DMS53 (cell line): ENCODE results near the gene VEZT.
"Not testable (repeated sequence)": the region's sequence is repeated elsewhere in the genome, so short reads cannot be mapped to it uniquely, and the experiment has no call there.

Experiments used
- DNase-seq: peaks from one replicate; lab custom pipeline; 2025; lab: John Stamatoyannopoulos, UW

VEZT gene, protein sequence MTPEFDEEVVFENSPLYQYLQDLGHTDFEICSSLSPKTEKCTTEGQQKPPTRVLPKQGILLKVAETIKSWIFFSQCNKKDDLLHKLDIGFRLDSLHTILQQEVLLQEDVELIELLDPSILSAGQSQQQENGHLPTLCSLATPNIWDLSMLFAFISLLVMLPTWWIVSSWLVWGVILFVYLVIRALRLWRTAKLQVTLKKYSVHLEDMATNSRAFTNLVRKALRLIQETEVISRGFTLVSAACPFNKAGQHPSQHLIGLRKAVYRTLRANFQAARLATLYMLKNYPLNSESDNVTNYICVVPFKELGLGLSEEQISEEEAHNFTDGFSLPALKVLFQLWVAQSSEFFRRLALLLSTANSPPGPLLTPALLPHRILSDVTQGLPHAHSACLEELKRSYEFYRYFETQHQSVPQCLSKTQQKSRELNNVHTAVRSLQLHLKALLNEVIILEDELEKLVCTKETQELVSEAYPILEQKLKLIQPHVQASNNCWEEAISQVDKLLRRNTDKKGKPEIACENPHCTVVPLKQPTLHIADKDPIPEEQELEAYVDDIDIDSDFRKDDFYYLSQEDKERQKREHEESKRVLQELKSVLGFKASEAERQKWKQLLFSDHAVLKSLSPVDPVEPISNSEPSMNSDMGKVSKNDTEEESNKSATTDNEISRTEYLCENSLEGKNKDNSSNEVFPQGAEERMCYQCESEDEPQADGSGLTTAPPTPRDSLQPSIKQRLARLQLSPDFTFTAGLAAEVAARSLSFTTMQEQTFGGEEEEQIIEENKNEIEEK

GRCh38 chr12:95217377-95218149 is at the start of gene VEZT, which contains the start of gene FGD6:
Gene VEZT, plus strand, starts transcription at chr12:95217807. Its CDS starts 44 bp downstream, at chr12:95217851.
Gene FGD6, minus strand, starts transcription at chr12:95217467. Its CDS starts 227 bp downstream, at chr12:95217240.
- peak; percentile 100 for DNase-seq

DNA sequence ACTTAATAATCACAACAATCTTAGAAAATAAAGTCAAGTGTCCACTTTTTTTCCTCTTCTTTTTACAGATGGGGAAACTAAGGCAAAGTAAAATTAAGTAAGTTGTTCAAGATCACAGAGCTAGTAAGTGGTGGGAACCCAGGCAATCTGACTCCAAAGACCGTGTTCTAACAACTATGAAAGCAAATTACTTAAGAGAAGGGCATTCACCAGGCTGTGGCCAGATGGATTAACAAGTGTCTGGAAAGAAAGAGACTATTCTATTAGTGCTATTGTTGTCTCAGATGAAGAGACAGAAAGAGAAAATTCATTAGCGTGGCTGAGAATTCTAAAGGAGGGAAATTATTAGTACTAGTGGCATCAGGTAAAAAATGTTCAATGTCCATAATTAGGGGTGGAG is 48.9 kb upstream of the VEZT start:
- no peak for DNase-seq

- DNase-seq: peak; percentile 95
Measured at GRCh38 chr12:95169368-95169767, 48.2 kb upstream of the VEZT start.

- DNase-seq: no peak
Measured at GRCh38 chr12:95173392-95174251, 44.0 kb upstream of the VEZT start.

DNA sequence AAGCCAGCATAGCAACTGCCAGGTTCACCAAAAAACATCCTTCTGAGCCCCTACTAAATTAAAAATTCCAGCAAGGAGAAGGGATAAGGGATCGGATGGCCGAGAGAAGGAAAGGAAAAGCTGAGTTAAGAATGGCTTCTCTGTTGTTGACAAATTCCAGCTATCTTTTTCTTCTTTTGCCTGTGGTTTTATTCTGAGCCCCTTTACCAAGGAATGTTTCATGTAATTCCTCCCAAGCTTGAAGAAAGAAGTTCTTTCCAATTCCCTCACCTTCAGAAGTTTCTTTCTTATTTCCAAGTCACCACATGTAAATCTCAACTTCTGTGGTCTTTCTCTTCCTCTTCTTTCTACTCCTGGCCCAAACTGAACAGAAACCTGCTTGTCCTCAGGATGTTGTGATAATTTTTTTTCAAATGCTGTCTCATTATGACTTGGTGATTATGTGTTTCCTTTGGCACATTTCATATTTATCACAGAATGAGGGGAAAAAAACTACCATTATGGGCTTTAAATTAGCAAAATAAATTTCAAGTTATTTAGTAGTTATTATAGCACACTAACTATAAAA is 40.3 kb upstream of the VEZT start:
- no peak for DNase-seq

- DNase-seq: peak; percentile 21
Measured at GRCh38 chr12:95178136-95178535, 39.5 kb upstream of the VEZT start.

GRCh38 chr12:95179011-95179410 is 38.6 kb upstream of the VEZT start:
- no peak for DNase-seq

- DNase-seq: no peak
Measured at GRCh38 chr12:95181103-95181502, 36.5 kb upstream of the VEZT start.

DNA sequence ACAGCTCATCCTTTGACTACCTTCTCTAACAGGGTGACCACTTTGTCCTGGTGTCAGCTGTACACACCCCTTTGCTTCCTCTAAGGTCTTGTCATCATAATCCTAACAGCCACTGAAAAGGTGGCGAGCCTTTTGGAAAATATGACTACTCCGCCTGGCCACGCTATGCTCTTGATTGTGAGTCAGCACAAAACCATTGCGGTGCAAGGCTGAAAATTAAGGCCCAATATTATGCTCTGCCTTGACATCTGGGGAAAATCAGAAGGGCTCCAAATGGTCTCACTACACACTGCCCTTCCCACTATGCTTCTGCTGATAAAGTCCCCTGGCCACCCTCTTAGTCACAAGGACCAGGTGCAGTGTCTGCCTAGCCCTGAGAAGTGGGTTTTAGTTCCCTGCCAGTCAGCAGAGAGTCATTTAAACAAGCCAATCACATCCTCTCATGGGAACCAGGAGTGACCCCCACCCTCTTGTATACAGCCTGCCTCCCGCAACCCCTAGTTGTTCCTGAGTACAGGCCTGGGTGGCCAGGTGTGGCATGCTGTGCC is 34.7 kb upstream of the VEZT start:
- no peak for DNase-seq

GRCh38 chr12:95184121-95184520 is 33.5 kb upstream of the VEZT start:
- DNase-seq: peak; percentile 17

DNA sequence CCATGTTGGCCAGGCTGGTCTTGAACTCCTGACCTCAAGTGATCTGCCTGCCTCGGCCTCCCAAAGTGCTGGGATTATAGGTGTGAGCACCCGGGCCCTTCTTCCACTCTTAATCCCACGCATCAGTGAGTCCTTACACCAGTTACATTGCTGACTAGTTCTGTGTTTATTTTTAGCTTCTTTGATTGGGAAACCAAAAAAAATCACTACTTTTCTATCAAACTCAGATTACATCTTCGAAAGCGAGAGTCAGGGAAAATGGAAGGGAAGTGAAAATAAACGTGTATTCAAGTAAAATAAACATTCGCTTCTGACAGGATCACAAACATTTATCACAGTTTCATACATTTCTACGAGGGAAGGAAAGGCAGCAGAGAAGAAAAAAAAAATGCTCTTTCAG is 32.5 kb upstream of the VEZT start:
- DNase-seq: no peak

- no peak for DNase-seq
Measured at GRCh38 chr12:95185854-95186253, 31.8 kb upstream of the VEZT start.

DNA sequence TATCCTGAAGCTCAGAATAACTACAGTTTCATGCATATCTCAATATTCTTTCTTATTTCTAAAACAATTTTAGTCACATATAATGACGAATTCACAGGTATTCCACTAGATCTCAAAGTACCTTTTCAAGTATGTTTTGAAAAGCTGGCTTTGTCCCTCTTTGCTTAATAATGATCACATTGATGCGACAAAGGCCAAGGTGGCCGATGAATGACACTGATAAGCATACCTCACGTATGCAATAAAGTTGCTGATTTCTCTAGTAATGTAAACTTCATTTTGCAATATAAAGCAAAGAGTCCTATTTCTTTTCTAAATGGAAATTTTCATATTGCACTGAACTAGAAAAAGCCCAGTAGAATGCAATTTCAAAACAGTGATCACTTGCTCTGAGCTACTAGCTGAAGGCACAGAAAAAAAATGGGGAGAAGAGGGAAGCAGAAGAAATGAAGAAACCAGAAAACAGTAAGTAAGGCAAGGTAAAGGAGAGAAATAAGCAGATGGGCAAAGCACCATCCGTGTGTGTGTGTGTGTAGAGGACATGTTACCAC is 29.7 kb upstream of the VEZT start:
- no peak for DNase-seq

DNA sequence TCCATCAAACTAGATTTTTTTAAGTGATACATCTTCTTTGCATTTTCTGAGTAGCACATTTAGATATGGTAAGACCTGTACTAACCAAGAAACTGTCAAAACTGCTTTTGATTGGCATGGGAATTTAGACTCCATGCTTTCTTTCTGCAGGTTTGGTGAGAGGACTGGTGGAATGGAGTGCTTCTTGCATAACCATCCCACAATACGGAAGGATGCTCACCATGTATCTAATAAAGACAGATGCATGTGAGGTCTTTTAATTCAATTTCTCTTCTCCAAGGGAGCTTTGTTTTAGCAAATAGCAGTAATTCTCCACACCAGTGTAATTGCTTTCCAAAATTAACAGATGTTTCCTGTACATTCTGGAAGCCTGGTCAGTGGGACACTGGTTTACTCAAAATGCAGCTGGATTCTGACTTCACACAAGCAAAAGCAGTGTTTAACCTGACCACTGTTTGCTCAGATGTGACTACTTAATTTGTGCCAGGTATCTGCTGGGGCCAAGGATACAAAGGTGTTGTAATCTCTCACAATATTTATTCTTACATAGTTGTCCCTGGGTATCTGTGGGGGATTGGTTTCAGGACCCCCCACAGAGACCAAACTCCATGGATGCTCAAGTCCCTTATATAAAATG is 26.4 kb upstream of the VEZT start:
- no peak for DNase-seq

GRCh38 chr12:95192271-95192670 is 25.3 kb upstream of the VEZT start:
- no peak for DNase-seq

- no peak for DNase-seq
Measured at GRCh38 chr12:95193139-95193538, 24.5 kb upstream of the VEZT start.

DNA sequence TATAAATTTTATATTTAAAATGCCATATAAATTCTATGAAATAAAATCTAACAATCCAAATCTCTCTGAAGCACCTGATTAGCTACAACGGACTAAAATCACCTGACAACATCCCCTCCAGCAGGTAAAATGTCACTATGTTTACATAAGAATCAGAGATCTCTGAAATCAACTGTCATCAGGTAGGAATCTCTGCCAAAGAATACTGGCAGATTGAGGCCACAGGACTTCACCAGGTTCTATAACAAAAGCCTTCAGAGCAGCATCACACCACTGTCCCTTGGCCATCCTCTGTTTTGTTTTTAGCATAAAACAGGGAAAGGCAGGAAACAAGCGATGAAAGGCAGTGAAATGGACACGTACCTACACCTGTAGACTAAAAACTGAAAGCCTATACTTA is 22.5 kb upstream of the VEZT start:
- no peak for DNase-seq

DNA sequence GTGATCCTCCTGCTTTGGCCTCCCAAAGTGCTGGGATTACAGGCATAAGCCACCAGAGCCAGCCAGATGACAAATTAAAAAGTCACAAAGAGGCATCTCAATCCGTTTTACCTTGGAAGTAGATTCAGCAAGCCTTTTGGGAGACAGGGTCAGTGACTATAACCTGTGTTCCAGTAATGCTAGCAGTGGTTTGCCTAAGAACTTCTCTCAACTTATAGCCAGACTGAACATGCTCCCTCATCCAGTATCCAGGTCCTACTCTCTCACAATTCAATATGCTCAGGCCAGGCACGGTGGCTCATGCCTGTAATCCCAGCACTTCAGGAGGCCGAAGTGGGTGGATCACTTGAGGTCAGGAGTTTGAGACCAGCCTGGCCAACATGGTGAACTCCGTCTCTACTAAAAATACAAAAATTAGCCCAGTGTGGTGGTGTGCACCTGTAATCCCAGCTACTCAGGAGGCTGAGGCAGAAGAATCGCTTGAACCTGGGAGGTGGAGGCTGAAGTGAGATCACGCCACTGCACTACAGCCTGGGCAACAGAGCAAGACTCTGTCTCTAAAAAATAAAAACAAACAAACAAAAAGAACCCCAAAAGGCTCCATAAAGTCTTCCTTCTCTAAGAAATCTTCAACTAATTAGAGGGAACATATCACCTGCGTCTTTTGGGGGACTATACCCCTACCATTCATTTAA is 20.6 kb upstream of the VEZT start:
- not testable (repeated sequence) for DNase-seq

GRCh38 chr12:95197636-95198035 is 20.0 kb upstream of the VEZT start:
- DNase-seq: no peak
